ENCODE data around the gene ADGRV1. TPM values are rescaled to one million over a fixed set of nuclear protein-coding genes. Genes with fewer than 3 reads are reported as not detected.

ADGRV1 gene
- total and polyA plus RNA-seq, 9 of the 15 experiments (the other 6 are each of a cell fraction or from before 2014, with no cell fraction given), result 21.7 to 156 (median 58.2) TPM

GRCh38 chr5:90638878-90639277, 80.3 kb downstream of the ADGRV1 start (continued):
- TF ChIP-seq, protein P1, sequence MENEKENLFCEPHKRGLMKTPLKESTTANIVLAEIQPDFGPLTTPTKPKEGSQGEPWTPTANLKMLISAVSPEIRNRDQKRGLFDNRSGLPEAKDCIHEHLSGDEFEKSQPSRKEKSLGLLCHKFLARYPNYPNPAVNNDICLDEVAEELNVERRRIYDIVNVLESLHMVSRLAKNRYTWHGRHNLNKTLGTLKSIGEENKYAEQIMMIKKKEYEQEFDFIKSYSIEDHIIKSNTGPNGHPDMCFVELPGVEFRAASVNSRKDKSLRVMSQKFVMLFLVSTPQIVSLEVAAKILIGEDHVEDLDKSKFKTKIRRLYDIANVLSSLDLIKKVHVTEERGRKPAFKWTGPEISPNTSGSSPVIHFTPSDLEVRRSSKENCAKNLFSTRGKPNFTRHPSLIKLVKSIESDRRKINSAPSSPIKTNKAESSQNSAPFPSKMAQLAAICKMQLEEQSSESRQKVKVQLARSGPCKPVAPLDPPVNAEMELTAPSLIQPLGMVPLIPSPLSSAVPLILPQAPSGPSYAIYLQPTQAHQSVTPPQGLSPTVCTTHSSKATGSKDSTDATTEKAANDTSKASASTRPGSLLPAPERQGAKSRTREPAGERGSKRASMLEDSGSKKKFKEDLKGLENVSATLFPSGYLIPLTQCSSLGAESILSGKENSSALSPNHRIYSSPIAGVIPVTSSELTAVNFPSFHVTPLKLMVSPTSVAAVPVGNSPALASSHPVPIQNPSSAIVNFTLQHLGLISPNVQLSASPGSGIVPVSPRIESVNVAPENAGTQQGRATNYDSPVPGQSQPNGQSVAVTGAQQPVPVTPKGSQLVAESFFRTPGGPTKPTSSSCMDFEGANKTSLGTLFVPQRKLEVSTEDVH (IDR thresholded peaks at IDR 0.05; ENCODE audit: low read depth, partially characterized antibody), result peak; percentile 48
- TF ChIP-seq ELF1 (tag; IDR thresholded peaks at IDR 0.05) (0 out of 2 replicates have a peak, but pooled peaks have one; percentile 17), MED1 (CRISPR knock-in tag; IDR thresholded peaks at IDR 0.05; ENCODE audit: borderline replicate concordance) (no peak), THRAP3 (IDR thresholded peaks at IDR 0.05; ENCODE audit: borderline replicate concordance) (0 out of 2 replicates have a peak, but pooled peaks have one; percentile 18), CBX3 (IDR thresholded peaks at IDR 0.05; ENCODE audit: borderline replicate concordance in 1 of 2, low read length in 2 of 2) (peak in 1 of 2 experiments; percentile 84; a peak in 1 of 3 replicates), POU5F1 (IDR thresholded peaks at IDR 0.05; ENCODE audit: borderline replicate concordance, low read depth, low read length, partially characterized antibody) (no peak), JUND (IDR thresholded peaks at IDR 0.05; ENCODE audit: borderline replicate concordance, low read depth, low read length) (no peak), JUND (tag; IDR thresholded peaks at IDR 0.05; ENCODE audit: borderline replicate concordance, low read depth, low read length) (peak; percentile 48; the same call in 2 of the 3 replicates), DPF2 (IDR thresholded peaks at IDR 0.05) (peak; percentile 74), RFX7 (CRISPR knock-in tag; IDR thresholded peaks at IDR 0.05) (no peak)
- TF ChIP-seq, protein P2, sequence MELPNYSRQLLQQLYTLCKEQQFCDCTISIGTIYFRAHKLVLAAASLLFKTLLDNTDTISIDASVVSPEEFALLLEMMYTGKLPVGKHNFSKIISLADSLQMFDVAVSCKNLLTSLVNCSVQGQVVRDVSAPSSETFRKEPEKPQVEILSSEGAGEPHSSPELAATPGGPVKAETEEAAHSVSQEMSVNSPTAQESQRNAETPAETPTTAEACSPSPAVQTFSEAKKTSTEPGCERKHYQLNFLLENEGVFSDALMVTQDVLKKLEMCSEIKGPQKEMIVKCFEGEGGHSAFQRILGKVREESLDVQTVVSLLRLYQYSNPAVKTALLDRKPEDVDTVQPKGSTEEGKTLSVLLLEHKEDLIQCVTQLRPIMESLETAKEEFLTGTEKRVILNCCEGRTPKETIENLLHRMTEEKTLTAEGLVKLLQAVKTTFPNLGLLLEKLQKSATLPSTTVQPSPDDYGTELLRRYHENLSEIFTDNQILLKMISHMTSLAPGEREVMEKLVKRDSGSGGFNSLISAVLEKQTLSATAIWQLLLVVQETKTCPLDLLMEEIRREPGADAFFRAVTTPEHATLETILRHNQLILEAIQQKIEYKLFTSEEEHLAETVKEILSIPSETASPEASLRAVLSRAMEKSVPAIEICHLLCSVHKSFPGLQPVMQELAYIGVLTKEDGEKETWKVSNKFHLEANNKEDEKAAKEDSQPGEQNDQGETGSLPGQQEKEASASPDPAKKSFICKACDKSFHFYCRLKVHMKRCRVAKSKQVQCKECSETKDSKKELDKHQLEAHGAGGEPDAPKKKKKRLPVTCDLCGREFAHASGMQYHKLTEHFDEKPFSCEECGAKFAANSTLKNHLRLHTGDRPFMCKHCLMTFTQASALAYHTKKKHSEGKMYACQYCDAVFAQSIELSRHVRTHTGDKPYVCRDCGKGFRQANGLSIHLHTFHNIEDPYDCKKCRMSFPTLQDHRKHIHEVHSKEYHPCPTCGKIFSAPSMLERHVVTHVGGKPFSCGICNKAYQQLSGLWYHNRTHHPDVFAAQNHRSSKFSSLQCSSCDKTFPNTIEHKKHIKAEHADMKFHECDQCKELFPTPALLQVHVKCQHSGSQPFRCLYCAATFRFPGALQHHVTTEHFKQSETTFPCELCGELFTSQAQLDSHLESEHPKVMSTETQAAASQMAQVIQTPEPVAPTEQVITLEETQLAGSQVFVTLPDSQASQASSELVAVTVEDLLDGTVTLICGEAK (IDR thresholded peaks at IDR 0.05), result peak; percentile 55; the same call in 1 of the 2 replicates
- TF ChIP-seq, protein P2 (CRISPR knock-in tag; IDR thresholded peaks at IDR 0.05), result no peak

All from K562 (cell line).